ENCODE data around the gene ERI2. TPM values are rescaled to one million over a fixed set of nuclear protein-coding genes. Genes with fewer than 3 reads are reported as not detected.

The ERI2 gene
- total RNA-seq, 1 experiment from 2014 or later = 16.9 TPM

- TF ChIP-seq, protein P1, sequence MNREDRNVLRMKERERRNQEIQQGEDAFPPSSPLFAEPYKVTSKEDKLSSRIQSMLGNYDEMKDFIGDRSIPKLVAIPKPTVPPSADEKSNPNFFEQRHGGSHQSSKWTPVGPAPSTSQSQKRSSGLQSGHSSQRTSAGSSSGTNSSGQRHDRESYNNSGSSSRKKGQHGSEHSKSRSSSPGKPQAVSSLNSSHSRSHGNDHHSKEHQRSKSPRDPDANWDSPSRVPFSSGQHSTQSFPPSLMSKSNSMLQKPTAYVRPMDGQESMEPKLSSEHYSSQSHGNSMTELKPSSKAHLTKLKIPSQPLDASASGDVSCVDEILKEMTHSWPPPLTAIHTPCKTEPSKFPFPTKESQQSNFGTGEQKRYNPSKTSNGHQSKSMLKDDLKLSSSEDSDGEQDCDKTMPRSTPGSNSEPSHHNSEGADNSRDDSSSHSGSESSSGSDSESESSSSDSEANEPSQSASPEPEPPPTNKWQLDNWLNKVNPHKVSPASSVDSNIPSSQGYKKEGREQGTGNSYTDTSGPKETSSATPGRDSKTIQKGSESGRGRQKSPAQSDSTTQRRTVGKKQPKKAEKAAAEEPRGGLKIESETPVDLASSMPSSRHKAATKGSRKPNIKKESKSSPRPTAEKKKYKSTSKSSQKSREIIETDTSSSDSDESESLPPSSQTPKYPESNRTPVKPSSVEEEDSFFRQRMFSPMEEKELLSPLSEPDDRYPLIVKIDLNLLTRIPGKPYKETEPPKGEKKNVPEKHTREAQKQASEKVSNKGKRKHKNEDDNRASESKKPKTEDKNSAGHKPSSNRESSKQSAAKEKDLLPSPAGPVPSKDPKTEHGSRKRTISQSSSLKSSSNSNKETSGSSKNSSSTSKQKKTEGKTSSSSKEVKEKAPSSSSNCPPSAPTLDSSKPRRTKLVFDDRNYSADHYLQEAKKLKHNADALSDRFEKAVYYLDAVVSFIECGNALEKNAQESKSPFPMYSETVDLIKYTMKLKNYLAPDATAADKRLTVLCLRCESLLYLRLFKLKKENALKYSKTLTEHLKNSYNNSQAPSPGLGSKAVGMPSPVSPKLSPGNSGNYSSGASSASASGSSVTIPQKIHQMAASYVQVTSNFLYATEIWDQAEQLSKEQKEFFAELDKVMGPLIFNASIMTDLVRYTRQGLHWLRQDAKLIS (CRISPR knock-in tag; IDR thresholded peaks at IDR 0.05; ENCODE audit: borderline replicate concordance) = no peak
- TF ChIP-seq OVOL2 (CRISPR knock-in tag; IDR thresholded peaks at IDR 0.05; ENCODE audit: borderline replicate concordance) = no peak
- no peak for TF ChIP-seq GRHL2 (CRISPR knock-in tag; IDR thresholded peaks at IDR 0.05; ENCODE audit: insufficient replicate concordance, severe bottlenecking)
- TF ChIP-seq, protein P2, sequence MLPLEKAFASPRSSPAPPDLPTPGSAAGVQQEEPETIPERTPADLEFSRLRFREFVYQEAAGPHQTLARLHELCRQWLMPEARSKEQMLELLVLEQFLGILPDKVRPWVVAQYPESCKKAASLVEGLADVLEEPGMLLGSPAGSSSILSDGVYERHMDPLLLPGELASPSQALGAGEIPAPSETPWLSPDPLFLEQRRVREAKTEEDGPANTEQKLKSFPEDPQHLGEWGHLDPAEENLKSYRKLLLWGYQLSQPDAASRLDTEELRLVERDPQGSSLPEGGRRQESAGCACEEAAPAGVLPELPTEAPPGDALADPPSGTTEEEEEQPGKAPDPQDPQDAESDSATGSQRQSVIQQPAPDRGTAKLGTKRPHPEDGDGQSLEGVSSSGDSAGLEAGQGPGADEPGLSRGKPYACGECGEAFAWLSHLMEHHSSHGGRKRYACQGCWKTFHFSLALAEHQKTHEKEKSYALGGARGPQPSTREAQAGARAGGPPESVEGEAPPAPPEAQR (CRISPR knock-in tag; IDR thresholded peaks at IDR 0.05) = no peak
- TF ChIP-seq, protein P3, sequence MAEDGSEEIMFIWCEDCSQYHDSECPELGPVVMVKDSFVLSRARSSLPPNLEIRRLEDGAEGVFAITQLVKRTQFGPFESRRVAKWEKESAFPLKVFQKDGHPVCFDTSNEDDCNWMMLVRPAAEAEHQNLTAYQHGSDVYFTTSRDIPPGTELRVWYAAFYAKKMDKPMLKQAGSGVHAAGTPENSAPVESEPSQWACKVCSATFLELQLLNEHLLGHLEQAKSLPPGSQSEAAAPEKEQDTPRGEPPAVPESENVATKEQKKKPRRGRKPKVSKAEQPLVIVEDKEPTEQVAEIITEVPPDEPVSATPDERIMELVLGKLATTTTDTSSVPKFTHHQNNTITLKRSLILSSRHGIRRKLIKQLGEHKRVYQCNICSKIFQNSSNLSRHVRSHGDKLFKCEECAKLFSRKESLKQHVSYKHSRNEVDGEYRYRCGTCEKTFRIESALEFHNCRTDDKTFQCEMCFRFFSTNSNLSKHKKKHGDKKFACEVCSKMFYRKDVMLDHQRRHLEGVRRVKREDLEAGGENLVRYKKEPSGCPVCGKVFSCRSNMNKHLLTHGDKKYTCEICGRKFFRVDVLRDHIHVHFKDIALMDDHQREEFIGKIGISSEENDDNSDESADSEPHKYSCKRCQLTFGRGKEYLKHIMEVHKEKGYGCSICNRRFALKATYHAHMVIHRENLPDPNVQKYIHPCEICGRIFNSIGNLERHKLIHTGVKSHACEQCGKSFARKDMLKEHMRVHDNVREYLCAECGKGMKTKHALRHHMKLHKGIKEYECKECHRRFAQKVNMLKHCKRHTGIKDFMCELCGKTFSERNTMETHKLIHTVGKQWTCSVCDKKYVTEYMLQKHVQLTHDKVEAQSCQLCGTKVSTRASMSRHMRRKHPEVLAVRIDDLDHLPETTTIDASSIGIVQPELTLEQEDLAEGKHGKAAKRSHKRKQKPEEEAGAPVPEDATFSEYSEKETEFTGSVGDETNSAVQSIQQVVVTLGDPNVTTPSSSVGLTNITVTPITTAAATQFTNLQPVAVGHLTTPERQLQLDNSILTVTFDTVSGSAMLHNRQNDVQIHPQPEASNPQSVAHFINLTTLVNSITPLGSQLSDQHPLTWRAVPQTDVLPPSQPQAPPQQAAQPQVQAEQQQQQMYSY (CRISPR knock-in tag; IDR thresholded peaks at IDR 0.05) = no peak
Measured at GRCh38 chr16:20747030-20747816, 59.0 kb downstream of the ERI2 start (continued).

GRCh38 chr16:20746461-20746860, 59.8 kb downstream of the ERI2 start:
- Mint-ChIP-seq H3K27me3 (ENCODE audit: low read depth) (peaks cover 3% of the 10 kb centered on the region), H3K4me3 (no peak overlapping the region), H3K4me1 (0 out of 2 replicates have a peak, but pooled peaks cover 3% of the 10 kb centered on the region), H3K36me3 (peaks cover 19% of the 10 kb centered on the region), H3K9me3 (peaks cover 52% of the 10 kb centered on the region), H3K27ac (no peak overlapping the region)
- TF ChIP-seq MAX (CRISPR knock-in tag; IDR thresholded peaks at IDR 0.05) (no peak), ZNF317 (CRISPR knock-in tag; IDR thresholded peaks at IDR 0.05; ENCODE audit: borderline replicate concordance, low read depth) (no peak), ZNF423 (CRISPR knock-in tag; IDR thresholded peaks at IDR 0.05) (no peak), ELF4 (CRISPR knock-in tag; IDR thresholded peaks at IDR 0.05; ENCODE audit: low read depth) (no peak), SMAD3 (CRISPR knock-in tag; IDR thresholded peaks at IDR 0.05; ENCODE audit: borderline replicate concordance) (no peak), NR2C2 (CRISPR knock-in tag; IDR thresholded peaks at IDR 0.05) (no peak)
- ChIA-PET POLR2A (no interaction called here), CTCF (no interaction called here)
- ATAC-seq (no peak), DNase-seq (ENCODE audit: low spot score) (no peak)

Other genes starting within 250 kb of the ERI2 start
- gene ACSM2B, start 230.1 kb downstream of the ERI2 start, total RNA-seq (2021) = 0.20 to 0.27 TPM in 2 of 3 replicates, not detected in the other
- gene ACSM1, start 108.8 kb downstream of the ERI2 start, total RNA-seq (2021) = 0.09 to 0.46 TPM (median 0.31 TPM) in 3 replicates
- 40.8 to 48.5 TPM (median 44.6 TPM) in 3 replicates for gene THUMPD1, start 64.7 kb downstream of the ERI2 start, total RNA-seq (2021)
- gene ACSM3, start 42.5 kb downstream of the ERI2 start, total RNA-seq (2021) = 5.0 to 6.5 TPM (median 6.5 TPM) in 3 replicates
- gene REXO5, start 55 bp upstream of the ERI2 start, total RNA-seq (2021) = 8.5 to 10.5 TPM (median 9.2 TPM) in 3 replicates
- gene DCUN1D3, start 93.9 kb upstream of the ERI2 start, total RNA-seq (2021) = 12.8 to 14.7 TPM (median 14.4 TPM) in 3 replicates
- 11.4 to 15.0 TPM (median 12.3 TPM) in 3 replicates for gene LYRM1, start 94.3 kb upstream of the ERI2 start, total RNA-seq (2021)

All from WTC11 (cell line).